RKO (cell line): ENCODE measurements around the gene GRID1.
A peak's percentile ranks its signal among the peaks of the same experiment; 100 is the strongest.
"Not testable (repeated sequence)": the region's sequence is repeated elsewhere in the genome, so short reads cannot be mapped to it uniquely, and the experiment has no call there.

ENCODE experiments used
- DNase-seq: peaks from one replicate; pipeline ENCODE4 v3.0.0-alpha.2; 2016; ENCODE audit warnings: low spot score

The GRID1 gene

DNA sequence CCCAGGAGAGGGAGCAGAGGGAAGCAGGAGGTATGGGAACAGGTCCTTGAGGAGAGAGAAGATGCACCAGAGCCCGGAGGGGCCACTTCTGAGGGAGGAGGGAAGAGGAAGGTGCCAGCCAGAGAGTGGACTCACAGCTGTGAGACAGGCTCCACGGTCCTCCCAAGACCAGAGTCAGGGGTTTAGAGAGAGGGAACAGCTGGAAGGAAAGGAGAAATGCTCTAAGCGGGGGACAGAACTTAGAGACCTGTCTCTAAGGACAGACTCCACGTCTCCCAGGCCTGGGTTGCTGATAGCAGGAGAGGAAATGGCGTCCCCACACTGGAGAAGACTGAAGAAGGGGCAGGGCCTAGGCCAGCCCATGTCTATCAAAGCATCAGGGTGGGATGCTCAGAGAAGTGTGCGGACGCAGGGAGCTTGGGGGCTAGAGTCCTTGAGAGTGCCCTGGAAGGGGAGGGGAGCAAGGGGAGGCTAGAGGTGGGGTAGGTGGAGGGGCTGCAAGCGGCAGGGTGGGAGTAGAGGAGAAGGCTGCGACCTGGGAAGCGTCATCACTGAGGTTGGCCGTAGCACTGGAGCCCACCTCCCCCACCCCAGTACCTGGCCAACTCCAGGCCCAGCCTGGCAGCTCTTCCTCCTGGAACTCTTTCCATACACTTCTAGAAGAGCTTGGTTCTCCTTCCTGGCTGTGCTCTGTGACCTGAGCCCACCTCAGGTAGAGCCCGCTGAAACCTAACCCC, 25.6 kb upstream of the GRID1 start:
- DNase-seq, result no peak

DNA sequence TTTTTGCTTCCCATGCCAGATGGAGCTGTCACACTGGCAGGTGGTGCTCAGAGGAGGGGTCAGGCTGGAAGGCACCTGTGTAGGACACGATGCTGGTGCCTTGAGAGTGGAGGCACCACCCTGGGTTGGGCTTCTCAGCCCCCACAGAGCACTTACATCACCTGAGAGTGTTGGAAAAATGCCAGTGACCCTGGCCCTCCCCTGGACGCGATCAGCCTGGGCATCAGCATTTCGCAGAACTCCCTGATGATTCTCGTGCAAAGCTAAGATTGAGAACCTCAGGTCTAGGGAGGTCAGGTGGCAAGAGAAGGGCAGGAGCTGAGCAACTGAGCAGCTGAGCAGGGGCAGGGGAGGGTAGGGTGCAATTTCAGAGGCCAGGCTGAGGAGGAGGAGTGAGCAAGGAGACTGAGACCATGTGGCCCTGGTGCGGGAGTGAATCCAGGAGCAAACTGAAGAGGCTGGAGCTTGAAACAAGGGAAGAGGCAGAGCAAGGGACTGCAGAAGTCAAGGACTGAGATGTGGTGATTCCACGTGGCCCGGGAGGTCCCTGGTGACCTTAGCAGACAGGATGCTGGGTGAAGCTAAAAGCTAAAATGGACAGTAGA, 24.7 kb upstream of the GRID1 start:
- no peak for DNase-seq

DNA sequence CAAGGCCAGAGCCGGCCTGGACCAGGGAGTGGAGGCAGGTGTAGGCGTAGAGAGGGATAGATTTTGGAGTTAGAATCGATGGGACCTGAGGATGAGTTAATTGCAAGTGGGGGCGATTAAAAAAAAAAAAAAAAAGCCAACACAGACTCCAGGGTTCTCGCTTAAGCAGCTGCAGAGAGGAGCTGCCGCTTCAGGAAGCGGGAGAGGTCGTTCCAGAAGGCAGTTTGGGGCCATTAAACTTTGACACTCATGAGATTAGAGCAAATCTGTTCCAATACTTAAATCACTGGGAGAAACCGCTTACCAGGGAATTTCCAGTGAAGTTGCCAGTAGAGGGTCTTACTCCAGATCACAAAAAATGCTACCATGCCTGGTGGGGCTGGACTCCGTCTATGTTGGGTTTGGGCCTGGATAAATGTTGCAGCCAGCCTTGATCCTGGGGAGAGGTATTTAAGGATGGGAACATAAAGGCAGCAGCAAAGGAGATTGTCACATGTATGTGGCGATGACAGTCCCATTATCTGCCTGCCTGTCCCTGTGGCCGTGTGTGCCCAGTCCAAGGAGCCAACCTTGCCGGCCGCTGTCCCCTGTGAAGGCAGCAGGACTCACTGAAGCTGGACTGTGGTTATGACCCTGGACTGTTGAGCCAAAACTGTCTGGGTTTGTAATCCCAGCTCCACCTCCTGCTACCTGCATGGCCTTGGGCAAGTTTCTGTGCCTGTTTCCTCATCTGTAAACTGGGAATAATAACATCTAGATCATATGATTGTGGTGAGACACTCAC, 23.9 kb upstream of the GRID1 start:
- no peak for DNase-seq

DNA sequence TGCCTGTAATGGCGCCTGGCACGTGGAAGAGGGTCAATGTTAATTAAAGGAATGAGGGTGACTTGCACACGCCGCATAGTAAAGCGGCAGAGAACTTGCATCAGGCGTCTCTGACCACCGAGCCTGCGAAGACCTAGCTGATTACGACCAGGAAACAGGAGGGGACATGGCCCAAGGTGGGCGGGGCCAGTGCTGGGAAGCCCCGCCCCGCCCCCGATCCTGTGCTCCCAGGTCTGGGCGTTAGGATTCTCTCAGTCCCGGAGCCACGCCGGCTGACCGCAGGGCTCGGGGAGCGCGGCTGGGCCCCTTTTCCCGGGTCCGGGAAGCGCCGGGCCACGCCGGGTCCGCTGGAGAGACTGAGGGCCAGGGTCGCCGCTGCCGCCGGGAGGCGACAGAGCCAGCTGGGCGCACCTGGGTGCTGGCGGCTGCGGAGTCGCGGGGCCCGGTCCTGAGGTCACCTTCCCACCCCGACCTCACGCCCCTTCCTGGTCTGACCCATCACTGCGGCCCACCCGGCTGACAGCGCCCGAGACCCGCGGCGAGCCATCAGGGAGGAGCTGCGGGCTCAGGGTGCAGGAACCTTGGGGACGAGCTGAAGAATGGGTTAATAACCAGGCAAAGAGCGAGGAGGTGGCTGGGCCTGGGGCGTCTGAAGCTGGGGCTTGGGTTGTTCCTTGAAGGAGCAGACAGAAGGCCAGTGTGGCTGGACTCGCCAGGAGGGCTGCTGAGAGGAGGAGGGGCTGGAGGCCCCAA, 23.0 kb upstream of the GRID1 start:
- no peak for DNase-seq

DNA sequence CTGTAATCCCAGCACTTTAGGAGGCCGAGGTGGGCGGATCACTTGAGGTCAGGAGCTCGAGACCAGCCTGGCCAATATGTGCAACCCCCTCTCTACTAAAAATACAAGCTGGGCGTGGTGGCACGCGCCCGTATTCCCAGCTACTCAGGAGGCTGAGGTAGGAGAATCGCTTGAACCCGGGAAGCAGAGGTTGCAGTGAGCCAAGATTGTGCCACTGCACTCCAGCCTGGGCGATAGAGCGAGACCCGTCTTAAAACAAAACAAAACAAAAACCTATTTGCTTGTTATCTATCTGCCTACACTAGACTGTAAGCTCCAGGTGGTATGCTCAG, 22.5 kb upstream of the GRID1 start:
- DNase-seq, result not testable (repeated sequence)

DNA sequence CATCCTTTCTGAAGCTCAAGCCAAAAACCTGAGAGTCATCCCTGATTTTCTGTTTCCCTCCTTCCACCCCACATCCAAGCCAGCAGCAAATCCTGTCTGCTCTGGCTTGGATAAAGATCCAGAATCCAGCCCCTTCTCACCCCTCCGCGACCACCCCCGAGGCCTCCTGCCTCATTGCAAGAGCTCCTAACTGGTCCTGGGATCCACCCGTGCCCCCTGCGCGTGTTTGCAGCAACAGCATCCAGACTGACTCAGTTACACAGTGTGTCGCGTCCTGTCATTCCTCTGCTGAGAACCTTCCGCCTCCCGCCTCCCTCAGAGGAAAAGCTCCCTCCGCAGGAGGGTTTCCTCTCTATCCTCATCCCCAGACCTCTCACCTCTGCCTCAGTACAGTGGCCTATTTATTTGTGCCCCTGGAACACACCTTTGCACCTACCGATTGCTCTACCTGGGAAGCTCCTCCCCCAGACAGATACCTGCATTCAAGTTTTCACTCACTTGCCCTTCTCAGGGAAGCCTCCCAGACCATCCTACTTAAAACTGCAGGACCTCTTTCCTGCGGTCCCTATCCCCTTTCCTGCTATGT, 21.6 kb upstream of the GRID1 start:
- no peak for DNase-seq

DNA sequence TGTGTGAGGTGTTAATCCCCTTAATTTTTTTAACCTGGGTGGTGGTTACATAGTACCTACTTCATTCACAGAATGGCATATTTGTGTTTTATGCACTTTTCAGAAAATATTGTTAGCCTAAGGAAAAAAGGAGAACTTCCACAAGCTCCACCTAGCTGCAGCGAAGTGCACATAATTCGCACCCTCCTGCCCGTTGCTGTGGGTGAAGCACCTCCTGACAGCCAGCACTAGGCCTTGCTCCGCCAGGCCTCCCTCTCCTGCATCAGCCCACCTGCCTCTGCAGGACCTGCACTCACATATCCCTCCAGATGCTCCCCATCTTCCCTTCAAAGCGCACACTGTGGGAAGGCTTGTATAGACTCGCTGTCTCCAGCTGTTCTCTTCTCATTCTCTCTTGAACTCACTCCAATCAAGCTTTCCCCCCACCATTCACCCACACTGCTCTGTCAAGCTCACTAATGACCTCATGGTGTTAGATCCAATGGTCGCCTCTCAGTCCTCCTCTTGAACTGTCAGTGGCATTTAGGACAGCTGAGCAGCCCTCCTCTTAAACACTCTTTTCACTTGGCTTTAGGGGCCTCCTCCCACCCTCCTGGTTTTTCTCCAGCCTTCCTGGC, 20.7 kb upstream of the GRID1 start:
- no peak for DNase-seq

DNA sequence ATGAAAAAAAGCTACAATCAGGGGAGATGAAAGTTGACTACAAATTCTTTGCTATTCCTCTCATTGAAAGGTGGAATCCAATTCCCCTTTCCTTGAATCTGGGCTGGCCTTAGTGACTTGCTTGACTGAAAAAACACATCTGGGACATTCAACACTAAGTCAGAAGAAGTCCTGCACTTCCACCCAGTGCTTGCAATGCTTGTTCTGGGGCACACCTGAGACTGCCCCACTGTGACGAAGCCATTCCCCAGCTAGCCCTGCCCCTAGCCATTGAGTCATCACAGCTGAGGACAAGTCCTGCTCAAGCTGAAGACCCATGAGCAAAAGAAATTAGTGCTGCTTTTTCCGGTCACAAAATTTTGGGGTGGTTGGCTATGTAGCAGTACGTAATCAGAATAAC, 19.2 kb upstream of the GRID1 start:
- DNase-seq, result no peak

DNA sequence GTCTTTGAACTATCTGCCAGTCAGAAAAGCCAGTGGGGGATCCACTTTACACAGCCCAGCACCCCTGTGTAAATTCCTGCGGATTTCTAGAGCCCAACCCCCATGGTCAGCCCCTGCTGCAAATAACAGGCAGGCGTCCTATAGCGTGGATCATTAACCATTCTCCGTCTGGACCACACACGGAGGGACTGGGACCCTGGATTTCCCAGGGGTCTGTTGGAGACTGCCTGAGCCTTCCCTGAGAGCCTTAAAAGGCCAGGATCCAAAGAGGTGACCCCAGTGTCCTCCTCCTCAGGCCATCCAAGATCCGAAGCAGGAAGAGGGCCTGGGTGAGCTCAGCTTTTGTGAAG, 11.2 kb upstream of the GRID1 start:
- DNase-seq, result no peak

DNA sequence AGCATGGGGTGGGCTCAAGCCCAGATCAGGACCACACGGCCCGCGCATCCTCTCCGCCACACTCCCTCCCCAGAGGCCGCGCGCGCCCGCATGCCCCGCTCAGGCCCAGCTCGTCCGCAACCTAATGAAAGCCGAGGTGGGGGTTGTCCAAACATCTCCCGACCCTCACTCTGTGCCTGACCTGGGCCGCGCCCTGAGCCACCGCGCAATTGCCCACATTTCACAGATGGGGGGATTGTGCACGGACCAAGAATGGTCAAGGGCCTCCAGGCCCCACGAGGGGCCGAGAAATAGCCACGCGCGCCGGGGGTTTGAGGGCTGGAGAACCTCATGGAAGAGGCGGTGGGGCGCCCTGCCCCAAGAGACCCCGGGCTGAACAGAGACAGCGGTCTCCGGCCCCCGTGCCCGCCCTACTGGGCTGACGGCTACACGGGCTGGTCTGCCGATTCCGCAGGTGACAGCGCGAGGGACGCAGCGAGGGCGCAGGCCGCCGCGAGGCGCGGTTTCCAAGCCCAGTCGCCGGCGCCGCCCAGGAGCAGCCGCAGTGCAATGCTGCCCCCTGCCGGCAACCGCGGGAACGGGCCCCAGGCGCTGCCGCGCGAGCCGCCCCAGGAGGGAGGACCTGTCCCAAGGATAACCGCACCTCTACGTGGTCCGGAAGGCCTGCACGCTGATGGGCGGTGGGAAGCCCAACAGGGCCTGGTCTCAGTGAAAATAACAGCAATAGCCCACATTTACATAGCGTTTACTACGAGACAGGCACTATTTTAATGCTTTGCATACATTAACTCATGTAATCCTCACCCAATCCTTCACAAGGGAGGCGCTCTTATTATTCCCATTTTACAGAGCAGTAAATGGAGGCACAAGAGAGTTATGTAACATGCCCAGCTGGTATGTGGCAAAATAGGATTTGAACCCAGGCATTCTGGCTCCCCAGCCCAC, 10.5 kb upstream of the GRID1 start:
- DNase-seq, result peak; percentile 61

DNA sequence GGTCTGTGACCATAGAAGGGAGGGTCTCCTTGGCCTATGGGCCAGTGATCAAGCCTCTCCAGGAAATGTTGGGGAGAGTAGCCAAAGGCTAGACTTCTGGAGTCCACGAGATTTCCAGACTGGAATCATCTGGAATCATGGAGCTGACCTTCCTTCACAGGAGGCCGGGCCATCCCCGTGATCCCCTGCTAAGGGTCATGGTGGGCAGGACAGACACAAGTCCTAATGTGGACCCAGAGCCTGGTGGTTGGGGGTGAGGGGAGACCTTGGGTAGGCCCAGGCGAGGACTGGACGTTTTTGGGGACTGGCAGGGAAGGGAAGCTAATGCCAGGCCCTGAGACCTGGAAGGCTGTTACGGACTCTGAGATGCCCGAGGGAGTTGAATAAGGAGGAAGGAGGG, 9.8 kb upstream of the GRID1 start:
- no peak for DNase-seq

DNA sequence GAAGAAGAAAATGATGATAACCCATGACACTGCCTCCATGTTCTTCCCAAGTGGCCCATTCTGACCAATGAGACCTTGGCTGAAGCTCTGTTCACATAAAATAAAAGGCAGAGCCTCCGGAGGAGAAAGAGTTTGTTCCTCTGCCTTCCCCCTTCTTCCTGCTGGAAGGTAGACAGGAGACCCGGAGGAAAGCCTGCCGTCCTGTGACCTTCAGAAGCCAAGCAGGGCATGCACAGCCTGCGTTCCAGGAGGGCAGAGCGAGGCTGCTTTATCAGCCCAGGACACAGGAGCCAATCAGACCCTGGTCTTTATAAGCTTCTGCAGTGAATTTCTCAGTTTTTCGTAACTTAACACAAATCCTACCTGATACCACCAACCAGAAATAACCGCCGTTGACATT, 8.6 kb upstream of the GRID1 start:
- DNase-seq, result no peak

DNA sequence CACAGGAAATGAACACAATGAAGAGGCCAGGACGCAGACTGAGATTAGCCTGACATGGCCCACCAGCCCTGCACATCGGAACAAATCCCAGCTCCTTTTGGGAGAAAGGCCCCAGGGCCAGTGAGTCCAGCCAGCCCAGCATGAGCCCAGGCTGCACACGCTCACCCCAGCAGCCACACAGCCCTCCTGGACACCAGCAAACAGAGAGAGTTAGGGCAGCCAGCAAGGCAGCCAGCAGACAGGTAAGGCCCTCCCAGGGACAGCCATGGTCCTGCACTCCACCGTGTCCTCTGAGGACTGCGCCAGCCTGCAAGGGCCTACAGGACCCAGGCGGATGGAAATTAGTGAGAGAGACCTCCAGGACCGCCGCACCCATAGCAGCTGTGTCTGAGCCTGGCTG, 8.1 kb upstream of the GRID1 start:
- DNase-seq, result no peak

DNA sequence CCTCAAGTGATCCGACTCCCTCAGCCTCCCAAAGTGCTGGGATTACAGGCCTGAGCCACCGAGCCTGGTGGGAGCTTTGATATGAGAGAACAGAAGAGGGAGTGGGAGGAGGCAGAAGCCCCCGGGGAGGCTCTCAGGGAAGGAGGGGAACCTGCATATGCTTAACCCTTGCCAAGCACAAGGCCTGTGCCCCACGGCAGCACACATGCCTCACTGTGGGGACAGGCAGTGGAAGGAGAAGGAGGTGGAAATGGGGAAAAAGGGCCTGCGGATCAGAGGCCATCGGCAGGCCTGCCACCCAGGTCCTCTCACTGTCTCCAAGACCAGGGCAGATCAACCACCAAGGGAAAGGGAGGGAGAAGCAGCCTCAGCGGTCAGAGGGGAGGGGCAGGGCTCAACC, 7.2 kb upstream of the GRID1 start:
- DNase-seq, result no peak

DNA sequence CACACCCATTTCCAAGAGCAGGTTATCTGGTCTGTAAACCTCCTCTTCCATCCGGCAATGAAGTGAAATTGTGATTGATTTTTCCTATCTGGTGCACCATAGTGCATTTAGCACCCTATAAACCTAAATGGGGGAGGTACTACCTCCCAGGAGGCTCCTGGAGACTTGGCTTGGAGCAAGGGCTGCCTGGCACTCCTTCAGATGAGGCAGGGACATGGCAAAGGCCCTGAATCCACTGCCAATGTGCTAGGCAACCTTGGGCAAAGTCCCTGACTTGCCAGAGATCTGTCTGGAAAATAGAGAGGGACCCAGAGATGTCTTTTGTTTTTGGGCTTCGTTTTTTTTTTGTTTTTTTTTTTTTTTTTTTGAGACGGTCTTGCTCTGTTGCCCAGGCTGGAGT, 6.7 kb upstream of the GRID1 start:
- DNase-seq, result no peak

DNA sequence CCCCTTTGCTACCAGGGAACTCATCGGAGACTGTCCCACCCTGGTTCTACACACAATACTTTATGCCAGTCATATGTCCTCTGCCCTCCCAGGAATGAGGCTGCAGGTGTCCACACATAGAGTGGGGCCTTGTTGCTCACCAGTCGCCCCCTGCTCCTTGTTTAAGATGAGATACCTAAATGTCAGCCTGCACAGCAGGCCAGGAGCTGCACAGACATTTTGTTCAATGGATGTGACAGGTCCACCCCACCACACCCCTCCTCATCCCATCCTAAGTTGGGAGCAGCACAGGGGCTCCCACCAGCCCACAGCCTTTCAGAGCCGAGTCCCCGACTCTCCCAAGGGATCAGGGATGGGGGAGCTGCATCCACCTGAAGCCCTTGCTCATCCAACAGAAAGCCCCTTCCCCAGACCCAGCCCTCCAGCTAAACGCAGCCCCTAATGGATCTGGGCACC, 6.2 kb upstream of the GRID1 start:
- DNase-seq, result no peak

DNA sequence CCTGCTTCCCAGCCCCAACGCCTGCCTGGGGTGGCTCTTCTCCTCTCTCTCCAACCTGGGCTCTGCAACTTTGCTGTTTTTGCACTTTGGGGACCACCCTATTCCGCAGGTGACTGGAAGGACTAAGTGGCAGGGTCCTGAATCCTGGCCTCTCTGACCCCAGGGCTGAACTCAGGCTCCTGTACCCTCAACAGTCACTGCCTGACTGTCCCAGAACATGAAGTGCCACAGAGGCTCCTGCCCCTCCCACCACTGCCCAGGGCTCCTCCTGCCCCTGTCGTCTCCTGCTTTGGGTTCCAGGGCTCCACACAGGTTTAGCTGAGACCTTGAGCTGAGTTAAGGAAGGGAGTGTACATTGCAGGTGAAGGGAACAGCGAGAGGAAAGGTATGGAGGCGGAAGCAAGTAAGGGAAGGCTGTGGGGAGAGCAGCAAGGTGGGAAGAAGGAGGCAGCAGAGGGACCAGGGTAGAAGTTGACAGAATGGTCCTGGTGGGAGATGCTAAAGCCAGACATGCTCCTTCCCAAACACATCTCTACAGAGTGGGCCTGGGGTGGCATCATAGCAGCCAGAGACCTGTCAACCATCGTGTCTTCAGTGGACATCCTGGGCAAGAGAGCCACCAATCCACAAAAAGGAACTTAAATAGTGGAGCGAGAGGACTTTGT, 5.7 kb upstream of the GRID1 start:
- no peak for DNase-seq

DNA sequence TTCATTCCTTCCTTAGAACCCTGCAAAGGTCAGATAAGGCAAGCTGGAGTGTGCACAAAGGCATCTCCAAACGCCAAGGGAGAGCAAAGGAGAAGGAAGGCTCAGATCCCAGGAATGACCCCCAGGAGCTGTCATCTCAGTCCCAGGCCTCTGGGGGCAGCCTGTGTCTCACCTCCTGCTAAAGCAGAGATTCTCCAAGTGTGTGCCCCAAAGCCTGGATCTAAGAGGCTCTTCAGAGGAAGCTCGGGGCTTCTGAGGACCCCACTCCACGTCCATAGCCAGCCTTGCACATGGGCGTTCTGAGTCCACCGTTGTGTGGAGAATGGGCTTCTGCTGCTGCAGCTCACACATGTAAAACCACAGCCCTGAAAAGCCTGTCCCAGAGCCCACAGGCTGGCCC, 5.1 kb upstream of the GRID1 start:
- no peak for DNase-seq

DNA sequence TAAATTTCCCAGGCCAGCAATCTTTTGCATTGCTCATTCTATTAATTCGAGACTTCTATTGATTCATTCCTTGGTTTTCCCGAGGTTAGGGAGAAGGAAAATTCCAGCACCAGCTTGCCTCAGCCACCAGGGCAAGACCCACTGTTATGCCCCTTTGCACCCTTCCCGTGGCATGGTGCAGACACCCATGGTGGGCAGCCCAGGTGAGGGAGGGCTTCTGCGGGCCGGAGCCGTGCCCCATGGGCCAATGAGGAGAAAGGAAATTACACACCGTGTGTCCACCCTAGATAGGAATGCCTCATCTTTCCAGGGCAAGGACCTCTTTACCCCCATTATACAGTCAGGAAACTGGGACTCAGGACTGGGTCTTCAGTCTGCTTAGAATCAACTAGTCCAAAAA, 4.5 kb upstream of the GRID1 start:
- DNase-seq, result no peak

DNA sequence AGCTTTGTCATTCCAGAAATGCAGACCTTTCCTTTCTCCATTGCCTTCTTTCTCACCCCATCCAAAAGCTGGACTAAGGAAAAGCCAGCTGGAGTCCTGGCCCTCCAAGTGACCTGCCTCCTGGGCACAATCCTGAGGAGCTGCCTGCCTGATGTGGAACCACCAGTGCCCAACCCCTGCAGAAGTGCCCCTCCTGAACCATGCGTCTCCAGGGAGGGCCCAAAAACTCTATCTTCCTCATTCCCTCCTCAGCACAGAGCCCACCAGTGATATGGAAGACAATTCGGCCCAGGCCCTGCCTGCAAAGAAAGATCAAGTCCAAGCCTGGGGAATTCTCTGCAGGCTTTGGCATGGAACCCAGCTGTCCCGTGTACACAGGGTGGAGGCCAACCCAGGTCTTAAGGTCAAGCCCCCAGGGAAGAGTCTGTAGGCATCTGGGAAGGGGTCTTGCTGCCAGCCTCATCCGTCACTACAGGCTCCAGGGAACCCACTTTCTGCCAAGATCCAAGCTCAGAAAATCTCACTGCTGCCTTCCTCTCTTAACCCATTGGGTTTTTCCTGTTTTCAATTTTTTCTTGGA, 3.5 kb upstream of the GRID1 start:
- no peak for DNase-seq
